ACHN (cell line): ENCODE measurements around the gene RGS13.

ENCODE experiments used
- DNase-seq: peaks from one replicate; pipeline ENCODE4 v3.0.0-alpha.2; 2015
- in situ Hi-C: cut with HindIII; loops from 2 replicates; pipeline ENCODE4 v1.10.0; 2017; ENCODE audit warnings: low sequenced_read_pairs, low pct_ligation_motif_present, low pct_unique_long_range_greater_than_20kb

RGS13 gene

DNA sequence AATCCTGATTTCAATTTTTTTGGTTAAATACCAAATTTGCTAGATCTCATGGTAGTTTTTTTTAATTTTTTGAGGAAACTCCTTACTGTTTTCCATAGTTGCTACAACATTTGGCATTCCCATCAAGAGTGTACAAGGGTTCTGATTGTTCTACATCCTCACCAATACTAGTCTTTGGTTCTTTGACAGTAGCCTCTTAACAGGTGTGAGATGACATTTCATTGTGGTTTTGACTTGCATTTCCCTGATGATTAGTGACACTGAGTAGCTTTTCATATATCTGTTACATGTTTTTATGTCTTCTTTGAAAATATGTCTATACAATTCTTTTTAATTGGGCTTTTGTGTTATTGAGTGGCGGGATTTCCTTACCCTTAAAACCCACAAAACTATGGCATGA lies 20.9 kb upstream of the RGS13 start:
- in situ Hi-C loops = no loop called here
- DNase-seq = no peak

DNA sequence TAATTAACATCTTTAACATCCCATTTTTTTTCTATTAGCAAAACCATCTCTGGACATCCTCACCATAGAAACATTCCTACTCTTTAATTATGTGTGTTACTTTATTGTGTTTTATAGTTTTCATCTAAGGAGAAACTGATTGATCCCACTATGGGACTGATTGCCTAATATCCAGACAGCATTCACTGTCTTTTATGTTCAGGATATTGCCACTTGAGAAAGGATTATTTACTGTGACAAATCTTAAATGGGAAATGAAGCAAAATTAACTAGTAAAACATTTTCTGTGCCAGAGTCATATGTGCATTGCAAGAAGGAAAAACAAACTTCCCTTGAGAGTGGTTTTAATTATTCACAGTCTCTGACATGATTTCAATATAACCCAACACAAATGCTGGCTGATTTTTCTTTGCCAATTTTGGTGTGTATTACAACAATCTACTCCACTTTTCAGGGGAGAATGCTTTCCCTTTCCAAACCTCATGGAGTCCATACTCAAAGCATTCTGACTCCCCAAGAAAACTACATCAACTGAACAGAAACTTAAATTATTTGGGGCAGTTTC lies 15.8 kb upstream of the RGS13 start:
- DNase-seq = no peak
- in situ Hi-C loops = no loop called here

DNA sequence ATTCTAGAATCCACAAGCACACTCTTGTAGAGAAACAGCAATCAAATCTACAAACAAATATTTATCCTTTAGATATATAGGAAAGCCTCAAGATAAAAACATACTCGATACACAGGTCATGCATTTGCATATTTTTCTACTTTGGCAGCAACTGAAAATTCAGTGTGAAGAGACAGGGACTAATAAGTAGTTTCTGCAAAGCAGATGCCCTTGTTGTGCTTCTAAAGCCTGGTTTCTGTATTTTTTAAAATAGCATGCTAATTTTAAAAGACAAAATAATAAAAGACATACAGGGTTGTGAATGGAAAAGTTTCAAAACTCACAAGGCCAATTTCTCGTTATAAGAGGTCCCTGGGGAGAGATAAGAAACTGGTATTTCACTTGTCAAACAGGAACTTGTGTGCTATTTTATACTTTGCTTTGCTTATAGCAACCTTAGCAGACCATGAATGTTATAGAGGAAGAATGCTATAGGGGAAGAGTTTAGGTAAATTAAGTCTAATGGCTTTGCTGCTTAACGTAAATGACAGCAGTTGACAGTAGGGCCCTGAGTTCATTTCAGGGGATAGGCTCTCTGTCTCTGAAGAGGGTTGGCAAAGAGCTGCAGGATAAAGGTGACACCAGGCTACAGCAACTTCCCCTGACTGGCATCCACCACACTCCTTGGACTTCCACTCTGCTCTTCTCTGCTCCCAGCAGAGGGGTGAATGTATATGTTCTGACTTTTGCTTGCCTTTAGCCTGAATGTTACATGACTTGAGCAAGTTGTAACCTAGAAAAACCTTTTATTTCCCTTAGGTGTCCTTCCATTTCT lies 9.4 kb upstream of the RGS13 start:
- in situ Hi-C loops = no loop called here
- DNase-seq = no peak

DNA sequence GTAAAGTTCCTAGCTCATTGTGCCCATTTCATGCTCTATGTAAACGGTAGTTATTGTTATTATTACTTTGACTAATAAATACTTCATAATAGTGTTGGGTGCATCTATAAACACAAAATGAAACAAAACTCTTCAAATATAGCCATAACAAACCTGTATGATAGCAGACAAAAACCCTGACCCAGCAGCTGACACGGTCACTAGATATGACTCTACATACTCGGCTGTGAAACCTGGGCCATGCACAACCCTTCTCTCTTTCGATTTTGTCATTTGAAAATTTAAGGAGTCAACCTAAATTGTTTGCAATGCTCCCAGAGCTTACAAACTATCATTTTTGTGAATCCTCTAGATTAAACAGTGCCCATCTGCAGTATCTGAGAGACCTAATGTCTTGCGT lies 8.0 kb upstream of the RGS13 start:
- in situ Hi-C loops = no loop called here
- DNase-seq = no peak

DNA sequence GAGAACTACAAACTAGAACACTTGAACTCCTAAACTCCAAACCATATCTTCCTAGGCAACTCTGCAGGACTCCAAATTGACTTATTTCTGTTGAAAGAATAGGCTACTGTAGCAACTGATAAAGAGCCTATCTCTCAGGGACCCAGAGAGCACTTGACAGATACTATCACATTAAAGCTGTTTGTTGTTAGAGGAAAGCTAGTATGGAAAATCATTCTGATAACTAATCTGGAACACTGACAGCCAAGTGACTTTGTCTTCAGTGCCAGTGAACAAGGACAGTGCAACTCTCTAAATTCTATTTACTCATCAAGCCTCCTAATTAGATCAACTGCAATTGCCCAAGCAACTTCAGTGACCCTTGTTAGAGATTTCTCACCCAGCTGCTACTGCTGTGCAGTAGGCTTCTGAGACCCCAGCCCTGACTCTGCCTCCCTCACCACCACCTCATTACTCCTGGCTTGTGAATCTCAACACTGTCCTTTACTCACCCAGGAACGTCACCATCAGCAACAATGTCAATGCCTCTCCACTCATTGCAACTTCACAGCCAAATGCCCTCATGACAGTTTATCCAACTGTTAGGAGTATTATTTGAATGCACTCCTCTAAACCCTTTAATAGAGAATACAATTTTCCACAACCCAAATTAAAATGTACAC lies 7.4 kb upstream of the RGS13 start:
- in situ Hi-C loops = no loop called here
- no peak for DNase-seq

DNA sequence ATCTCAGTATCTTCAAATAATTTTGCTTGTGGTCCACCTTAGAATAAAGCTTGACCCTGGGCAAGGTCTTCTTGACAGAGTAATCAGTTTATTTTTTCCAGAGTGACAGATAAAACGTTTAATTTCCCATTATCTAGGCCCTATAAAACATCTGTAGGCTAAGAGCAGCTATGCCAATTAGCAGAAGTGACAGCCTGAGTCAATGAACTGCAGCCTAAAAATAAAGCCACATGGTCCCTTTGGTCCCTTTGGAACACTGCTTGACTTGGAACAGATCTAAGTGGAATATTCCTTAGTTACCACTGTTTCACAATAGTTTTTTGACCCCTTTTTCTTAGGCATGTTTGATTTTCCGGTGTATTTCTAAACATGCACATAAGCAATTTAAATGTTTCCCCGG lies 6.3 kb upstream of the RGS13 start:
- in situ Hi-C loops = no loop called here

DNA sequence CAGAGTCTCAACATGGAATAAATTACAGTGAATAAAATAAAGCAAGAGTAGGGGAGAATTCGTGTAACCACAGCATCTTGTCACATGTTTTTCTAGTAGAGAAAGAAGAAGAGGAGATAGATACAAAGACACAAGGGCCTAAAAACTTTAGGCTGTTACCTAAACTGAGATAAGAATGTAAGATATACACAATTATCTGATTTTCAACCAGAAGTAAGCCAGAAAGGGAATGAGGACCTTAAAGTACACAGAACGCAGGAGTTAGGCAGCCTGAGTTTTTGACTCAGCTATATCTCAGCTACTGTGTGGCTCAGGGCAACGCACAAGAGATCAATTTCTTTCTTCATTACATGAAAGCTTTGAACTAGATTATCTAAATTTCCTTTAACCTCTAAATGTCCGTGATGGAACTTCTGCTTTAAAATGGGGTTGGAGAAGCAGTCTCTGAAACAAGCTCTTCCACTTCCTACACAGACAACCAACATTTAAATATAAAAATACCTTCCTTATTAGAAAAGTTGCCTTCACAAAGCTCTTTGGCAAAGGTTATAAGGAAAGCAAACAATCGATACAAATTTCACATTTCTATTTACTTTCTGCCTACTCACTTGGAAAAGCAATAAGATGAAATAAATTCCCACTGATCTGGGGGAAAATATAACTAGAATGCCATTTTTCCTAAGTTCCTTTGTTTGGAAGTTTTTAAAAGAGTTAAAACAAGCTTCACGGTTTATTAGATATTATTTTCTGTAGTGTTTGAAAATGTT lies 5.2 kb upstream of the RGS13 start:
- in situ Hi-C loops = no loop called here
- no peak for DNase-seq

More for the DNA sequence above, 6.3 kb upstream of the RGS13 start:
- no peak for DNase-seq

DNA sequence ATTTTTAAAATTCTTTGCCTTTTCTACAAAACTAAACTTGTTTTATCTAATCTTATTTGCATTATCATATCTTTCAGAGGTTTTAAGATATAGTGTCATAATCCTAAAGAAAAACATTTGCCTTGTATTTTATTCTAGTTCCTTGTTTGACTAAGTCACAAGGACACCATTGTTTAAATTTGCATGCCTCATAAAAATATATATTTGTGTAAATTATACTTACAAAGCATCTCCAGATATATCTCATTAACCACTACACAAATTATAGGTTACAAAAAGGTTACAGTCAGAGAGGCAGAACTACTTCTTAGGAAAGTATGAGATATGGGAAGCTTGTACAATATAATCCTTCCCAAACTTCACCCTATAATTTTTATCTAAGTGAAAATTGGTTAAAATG lies 4.2 kb upstream of the RGS13 start:
- in situ Hi-C loops = no loop called here
- DNase-seq = no peak

DNA sequence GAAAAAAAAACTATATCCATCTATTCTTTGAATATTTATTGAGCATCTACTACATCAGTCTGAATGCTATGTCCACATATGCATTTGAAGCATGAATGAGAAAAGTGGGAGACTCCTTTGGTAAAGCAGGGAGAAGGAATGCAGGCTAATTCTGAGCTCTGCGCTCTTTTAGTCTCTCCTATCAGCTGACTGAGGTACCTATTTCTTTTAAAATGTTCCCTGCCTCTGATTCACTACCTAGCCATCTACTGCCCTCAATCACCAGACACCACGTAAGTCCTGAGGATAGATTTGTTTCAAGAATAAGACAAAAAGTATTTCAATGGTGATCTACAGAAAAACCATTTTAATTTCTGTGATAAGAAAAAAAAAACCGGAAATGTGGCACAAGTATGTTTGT lies 3.8 kb upstream of the RGS13 start:
- in situ Hi-C loops = no loop called here
- DNase-seq = no peak

DNA sequence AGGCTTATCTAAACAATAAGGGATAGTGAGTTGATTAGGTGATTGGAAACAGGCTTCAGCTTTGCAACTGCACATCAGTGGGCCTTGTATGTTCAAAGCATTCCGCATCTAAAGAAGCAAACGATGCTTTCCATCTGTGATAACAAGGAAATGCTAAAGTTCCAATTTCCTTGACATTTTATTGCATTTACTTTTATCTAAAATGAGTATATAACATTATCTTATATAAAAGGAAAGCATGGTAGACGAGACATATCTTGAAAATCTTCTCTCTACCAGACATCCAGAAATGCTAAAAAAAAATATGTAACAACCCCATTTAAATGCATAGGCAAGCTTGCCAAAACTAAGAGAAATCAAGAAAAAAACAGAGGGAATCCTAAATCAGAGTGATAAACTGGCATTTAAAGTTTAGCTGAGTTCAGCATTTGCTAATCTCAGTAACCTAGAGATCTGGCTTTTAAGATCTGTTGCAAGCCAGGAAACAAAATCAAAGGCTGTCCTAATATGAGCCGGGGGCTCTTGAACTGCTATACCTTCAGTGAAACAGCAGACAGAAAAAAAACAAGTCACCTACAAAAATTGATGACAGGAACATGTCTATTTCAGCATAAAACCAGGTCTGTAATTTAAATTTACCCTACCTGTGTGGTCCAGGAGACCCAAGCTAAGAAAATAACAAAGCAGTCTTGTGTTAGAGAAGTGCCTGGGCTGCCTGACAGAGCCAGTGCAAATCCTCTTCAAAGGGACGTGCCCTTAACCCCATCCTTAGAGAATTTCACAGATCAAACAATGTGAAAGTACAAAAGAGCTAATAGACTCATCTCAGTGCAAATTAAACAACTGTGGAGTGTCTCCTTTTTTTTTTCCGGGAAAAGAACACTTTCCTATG lies 3.1 kb upstream of the RGS13 start:
- in situ Hi-C loops = no loop called here
- DNase-seq = no peak

DNA sequence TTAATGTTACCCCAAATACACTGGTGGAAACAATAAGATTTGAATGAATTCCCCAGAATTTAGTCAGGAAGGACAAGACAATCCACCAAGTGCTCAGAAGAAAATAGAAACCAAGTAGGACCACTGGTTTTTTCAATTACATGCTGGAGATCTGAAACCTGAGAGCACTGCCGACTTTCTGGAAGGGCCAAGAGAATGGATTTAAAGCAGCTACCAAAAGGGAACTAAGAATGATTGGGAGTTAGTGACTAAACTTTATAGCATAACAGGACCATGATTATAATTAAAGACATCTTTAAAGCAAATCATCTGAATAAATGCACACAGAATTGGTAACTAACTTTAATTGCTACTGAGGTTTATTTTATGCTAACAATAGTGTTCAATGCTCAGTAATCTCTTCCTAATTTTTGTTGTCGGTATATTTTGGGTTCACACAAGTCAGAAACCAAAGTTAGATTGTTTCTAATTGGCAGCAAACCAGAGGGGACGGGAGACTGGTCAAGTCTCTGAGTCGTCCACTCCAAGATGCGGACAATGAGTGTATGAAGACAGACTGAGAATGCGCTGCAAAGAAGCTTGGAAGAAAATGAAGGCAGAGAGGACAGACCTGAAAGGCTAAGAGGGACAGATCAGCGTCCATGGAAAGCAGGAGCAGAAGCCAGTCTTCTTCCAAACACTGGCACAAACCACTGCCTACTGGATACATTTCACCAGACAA lies 2.3 kb upstream of the RGS13 start:
- DNase-seq = no peak
- in situ Hi-C loops = no loop called here

DNA sequence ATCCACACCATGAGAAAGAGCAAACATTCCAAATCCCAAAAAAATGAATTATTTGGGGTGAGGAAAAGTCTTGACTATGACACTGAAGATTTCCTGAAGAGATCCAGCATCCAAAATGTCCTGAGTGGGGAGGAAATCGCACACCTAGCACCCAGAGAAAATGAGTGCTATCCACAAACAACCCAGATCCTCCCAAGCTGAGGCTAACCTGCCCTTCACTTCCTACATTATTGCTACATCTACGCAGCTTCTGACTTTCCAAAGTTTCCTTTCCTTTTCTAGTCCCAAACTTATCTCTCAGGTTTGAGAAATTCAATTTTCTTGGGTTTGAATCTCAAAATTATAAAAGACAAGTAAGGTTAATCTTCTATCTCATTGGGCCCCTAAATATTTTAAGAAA lies 906 bp upstream of the RGS13 start:
- no peak for DNase-seq
- in situ Hi-C loops = no loop called here

DNA sequence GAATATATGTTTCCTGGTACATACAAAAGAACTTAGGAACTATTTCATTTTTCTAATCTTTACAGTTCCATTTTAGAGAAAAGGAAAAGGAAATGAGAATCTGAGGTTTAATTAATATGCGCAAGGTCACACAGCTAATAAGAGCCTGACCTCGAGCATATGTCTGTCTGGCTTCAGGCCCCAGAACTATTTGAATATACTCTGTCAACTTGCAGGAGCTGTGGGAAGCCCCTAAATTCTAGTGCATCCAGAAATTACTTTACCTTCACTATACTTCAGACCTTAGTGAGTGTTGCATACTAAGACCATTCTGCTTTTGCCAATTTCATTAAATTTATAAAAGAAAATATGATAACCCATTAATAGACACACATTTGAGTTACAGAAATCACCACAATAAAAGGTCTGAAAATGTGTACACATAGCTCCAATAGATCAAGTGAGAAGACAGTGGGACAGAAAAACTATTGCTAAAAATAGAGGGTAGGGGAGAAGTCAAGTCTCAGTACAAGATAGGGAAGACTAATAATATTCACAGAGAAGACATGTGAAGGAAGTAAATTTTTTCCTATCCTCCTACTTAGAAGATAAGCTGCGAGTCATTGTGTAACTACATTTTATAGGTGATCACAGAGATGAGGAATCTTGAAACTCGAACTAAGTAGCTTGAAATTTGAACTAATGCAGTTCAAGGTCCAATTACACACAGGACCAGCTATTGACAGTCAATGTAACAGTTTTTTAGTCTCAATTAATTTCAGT lies 3.8 kb downstream of the RGS13 start:
- DNase-seq = peak; percentile 82
- in situ Hi-C loops = no loop called here

DNA sequence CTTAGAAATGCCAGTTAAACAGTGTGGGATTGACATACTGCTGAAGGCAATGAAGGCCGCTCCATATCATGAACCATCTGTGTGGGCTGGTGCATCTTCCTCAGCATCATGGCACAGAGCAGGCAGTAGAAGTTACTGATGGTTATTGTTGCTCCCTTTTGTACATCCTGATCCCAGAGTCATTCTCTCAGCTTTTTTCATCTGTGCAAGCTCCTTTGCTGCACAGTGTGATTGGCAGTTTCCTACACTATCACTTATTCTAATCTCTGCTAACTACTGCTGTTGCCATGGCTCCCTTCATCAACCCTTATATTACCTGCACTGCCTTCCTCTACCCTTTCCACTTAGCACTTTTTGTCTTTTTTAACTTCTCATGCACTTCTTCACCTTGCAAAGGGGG lies 16.2 kb downstream of the RGS13 start:
- no peak for DNase-seq
- in situ Hi-C loops = no loop called here

DNA sequence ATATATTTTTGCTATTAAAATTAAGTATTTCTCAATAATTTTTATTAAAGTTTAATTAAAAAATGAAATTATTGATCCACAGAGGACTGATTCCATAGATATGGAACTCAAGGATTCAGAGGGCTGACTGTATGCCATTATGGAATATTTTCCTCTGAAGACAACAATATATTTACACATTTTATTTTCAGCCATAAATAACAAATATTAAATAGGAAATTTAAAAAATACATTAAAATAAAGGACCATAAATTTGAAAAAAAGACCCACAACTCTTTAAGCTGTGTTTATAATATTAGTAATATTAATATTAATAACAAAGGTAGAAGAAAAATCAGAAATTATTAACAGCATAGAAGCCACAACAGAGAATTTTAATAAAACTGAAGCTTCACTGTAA lies 18.2 kb downstream of the RGS13 start:
- in situ Hi-C loops = no loop called here
- no peak for DNase-seq

DNA sequence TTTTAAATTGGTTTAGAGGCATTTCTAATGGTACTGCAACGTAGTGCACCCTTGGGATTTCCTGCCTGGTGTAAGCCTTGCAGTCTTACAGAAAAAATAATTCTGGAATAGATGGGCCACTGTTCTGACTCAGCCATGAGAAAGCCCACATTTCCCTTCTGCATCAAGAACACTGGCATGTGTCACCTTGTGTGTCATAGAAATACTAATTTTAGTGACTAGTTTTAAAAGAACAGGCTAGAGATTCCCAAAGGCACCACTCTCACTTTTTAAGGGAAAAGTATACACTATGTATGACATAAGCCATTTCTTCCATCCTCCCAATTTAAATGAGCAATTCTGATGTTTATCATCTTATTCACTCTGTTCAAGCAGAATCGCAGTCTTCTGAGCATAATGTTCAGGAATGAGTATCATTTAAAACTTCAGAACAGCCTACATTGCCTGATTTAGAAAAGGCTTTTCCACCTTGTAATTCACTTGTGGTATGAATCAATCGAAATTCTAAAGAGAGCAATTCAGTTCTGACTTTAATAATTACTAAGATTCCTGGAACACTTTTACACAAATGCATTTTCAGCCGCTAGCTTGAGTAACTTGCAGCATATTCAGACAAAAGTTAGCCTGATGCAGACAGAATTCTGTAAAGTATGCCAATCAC lies 18.8 kb downstream of the RGS13 start:
- in situ Hi-C loops = no loop called here
- peak; percentile 18 for DNase-seq

DNA sequence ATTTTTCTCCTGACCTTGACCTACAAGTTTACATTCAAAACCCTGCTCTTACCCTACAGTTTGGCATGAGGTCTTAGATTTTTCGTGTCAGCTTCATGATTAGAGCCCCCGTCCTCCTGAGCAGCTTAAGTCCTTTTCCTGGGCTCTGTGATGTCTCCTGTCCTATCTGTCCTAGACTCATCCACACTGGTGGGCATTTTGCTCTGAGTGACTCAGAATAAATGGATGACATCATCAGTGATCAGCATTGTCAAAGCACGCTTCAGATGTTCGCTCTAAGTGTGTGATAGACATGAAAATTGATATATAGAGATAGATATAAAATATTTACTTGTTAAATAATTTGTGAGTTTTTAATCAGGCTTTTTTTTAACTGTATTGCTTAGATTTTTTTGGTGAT lies 21.8 kb downstream of the RGS13 start:
- in situ Hi-C loops = no loop called here
- DNase-seq = no peak
